ENCODE results near the gene STRN4. TPM values are rescaled to one million over a fixed set of nuclear protein-coding genes. Genes with fewer than 3 reads are reported as not detected.

Gene STRN4
- polyA plus RNA-seq, 1 donor, result 77.7 TPM

- DNase-seq, result no peak
These were observed 549 bp downstream of the STRN4 start, which contains the start of gene FKRP for GRCh38 chr19:46745521-46746280. TSS of gene FKRP (plus strand) at chr19:46746057. CDS start at chr19:46755451, 9,394 bp downstream.

DNA sequence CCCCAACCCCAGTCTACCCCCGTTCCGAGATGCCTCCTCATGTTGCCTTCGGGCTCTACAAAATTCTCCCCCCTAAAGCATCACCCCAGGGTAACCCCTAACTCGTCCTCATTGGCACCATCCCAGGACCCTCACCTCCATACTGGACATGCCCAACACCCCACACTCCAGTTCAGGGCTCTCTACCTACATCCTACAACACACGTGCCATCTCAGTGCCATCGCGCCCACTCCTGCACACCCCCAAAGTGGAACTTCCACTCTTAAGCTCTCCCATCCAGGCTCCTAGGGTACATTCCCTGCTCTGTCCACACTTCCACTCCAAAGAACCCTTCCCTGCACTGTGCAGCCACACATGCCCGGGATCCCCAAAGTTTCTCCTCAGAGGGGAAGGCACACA lies 1.2 kb downstream of the STRN4 start:
- DNase-seq, result no peak

- DNase-seq, result no peak
These were observed 2.1 kb downstream of the STRN4 start for GRCh38 chr19:46744005-46744691.

GRCh38 chr19:46742926-46743480 lies 3.2 kb downstream of the STRN4 start:
- DNase-seq, result no peak

DNA sequence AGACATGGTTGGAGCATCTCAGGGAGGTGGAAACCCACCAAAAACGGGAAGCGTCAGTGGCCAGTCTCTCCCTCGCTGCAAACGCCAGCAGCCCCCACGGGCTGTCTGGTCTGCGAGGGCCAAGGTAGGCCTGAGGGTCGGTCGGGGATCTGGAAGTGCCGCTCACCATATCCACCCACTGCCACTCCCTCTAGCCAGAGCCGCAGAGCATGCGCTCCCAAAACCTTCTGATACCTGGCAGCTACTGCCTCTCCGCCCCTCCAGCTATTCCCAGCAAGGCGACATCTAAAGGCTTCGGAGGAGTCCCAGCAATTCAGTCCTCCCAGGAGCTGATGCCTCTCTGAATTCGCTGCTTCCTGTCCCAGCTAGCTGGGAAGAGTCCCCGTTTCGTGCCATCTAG lies 4.8 kb downstream of the STRN4 start:
- DNase-seq, result no peak

DNA sequence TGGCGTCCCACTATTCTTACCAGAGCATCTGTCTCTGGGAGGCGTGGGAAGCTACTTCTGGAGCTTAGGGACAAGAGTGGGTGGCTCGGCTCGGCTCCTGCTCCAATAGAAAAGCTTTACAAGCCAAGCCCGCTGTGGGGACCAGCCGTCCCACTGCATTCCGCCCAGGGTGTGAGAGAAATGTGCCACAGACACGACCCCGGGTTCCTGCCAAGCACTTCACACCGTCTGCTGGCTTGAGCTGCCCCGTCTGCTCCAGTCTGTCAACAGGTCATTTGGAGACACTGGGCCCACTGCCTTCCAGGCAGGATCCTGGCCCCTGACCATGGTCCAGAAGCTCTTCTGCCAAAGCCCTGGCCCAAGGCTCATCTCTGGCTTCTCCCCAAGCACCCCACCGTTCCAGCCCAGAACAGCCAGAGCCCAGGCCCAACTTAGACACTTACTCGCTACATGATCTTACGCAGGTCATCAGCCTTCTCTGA lies 6.9 kb downstream of the STRN4 start:
- no peak for DNase-seq

DNA sequence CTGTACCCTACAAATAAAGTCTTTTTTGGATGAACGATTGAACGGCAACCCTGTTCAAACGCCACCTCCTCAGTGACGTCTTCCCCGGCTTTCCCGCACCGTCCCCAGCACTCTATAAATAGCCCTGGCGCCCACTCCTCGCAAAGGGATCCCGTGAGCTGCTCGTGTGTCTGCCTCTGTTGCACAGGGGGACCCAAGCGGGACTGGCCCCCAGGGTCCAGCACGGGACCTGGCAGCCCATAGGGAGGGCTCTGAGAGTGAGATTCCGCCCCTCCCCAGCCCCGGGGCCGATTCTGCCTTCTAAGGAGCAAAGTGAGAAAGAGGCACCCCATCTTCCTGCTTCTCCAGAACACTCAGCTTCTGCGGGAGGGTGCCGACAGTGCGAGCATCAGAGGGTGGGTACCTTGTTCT lies 8.5 kb downstream of the STRN4 start:
- no peak for DNase-seq

- DNase-seq, result no peak
These were observed 9.0 kb downstream of the STRN4 start for GRCh38 chr19:46737298-46737654.

GRCh38 chr19:46736531-46737297 lies 9.5 kb downstream of the STRN4 start:
- no peak for DNase-seq

- DNase-seq, result no peak
These were observed 12.5 kb downstream of the STRN4 start for GRCh38 chr19:46733690-46734292.

DNA sequence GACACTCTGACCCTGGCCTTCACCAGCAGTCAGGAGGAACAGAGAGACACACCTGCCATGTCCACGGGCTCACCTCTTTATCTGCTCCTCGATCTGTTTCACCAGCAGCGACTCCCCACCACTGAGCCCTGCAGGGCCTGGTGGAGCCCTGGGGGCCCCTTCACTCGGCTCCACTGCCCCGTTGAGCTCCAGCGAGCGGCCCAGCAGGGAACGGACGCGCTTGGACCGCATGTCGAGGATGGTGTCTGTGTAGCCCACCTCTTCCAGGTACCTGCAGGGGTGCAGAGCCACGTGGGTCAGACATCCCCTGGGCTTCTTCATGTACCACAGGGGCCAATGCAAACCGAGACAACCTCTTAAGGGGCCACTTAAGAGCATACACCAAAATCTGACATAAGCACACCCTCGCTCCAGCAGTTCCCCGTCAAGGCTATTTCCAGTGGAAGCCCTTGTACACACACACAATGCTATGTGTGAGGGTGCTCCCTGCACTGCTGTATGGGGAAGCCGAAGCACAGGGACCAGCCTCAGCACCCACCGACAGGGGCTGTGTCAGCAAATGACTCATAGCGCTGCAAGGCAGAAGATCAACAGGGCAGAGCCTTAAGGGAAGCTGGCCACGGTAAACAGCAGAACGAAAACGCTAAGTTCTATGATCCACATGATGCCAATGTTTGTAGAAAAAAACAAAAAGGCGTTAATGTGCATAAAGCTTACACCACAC lies 13.1 kb downstream of the STRN4 start:
- DNase-seq, result no peak

- DNase-seq, result no peak
These were observed 13.9 kb downstream of the STRN4 start for GRCh38 chr19:46732172-46732938.

DNA sequence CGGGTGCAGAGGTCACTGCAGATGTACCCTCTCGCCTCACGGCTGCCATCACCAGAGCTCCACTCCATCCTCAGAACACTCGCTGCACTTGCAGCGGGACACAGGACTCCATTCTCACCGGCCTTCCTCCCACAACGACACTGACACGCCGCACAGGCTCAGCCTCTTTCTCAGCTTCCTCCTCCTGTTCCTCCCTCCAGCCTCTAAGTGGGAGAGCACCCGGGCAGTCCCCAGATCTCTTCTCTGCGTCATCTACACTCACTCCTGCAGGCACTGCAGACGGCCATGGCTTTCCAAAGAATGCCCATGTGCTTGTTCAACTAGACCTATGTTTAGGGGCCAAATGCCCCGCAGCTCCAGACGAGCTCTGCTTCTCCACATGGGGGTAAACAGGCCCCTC lies 14.7 kb downstream of the STRN4 start:
- DNase-seq, result no peak

DNA sequence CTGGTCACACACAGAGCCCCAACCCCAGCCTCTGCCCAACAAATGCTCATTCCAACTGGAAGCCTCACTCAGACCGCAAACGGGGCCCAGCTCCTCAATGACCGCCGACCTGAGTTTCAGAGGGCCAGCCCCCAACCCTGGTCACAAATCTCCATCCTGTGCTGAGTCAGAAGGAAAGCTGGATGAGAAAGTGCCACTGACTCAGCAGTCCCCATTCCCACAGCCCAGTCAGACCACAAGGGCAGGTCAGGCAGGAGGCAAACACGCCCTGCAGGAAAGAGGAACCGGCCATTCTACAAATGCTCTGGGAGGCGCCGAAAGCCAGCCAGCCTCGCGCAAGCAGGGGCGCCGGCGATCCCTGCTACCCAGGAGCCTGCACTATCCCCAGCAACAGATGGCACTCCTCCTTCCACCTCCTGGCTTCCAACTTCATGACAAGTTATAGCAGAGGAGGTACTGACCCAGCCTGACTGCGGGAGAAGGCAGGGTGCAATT lies 15.2 kb downstream of the STRN4 start:
- DNase-seq, result no peak

DNA sequence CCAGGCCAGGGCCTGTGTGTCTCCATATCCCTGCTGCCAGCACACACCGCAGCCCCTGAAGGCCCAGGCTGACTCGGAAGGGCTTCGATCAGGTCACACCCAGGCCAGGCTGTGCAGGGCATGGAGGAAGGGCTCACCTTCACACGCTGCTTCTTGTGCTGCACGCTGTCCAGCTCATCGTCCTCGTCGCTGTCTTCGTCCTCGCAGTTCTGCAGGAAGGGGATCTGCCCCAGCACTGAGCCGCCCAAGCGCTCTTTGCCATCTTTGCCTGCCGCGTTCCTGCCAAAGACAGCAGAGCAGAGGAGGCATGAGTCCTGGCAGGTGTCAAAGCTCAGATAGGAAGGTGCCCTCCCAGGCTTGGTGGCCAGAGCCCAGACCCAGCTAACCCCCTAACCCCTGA lies 15.7 kb downstream of the STRN4 start:
- DNase-seq, result no peak

GRCh38 chr19:46730187-46730586 lies 16.1 kb downstream of the STRN4 start:
- DNase-seq, result no peak

DNA sequence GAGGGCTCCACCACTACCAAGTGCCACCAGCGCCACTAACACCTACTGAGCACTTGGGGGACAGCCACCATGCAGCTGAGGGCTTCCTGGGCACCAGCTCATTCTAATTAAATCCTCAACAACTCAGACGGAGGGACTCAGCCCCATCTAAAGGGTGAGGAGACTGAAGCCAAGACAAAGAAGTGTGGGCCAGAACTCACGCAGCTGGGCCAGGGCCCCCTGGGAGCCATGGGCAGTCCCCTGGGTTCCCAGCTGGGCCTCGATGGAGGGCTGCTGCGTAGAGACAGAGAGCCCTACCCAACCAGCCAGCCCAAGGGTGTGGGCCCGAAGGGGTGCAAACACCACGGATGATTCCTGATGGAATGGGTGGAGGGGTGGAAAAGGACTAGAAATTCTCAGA lies 16.6 kb downstream of the STRN4 start:
- no peak for DNase-seq

DNA sequence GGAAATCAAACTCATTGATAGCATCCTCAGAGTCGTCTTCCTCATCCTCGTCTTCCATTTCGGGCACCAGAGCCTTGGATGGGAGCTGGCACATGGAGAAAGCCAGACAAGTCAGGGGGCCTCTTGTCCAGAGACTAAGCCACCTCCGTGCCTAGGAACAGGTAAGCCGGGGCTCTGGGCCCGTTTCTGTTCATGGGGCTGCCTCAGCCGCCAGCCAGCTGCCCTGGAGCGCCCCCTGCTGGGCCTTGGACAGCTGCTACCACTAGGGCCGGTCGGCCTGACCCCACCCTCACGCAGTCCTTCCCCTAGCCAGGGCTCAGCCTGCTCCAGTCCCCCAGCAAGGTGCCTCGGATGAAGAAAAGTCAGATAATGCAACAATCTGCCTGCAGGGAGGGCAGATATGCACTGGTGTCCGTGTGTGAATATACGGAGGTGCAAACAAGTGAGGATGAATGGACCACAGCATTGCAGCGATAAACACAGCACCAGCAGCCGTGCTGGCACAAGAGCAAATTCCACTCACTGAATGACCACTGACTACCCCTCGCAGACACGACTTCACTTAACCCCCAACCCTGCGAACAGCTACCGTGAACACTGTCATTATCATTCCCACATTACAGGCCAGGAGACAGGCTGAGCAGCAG lies 17.4 kb downstream of the STRN4 start:
- DNase-seq, result no peak

GRCh38 chr19:46728208-46728607 lies 18.0 kb downstream of the STRN4 start:
- DNase-seq, result no peak

DNA sequence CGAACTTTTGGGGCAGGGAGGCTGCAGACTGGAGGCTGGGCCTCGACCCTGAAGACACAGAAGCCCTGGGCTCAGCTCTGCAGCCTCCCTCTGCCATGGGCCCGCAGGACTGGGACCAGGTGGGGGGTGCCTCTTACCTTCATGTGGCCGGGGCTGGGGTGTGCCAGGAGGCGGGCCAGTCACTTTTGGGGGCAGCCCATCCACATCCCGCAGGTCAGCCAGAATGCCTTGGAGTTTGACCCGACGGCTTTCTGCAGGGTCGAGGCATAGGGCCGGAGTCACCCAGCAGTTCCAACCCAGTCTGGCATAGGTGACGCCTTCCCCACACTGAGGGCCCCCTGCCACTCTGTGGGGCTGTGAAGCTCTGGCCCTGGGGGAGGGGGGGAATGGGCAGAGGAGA lies 18.5 kb downstream of the STRN4 start:
- DNase-seq, result no peak

Measured in left kidney (tissue), 2 donors.